HepG2 (cell line): ENCODE measurements around the gene ATN1.

Experiments
- AGO1 ChIP-seq: fragments of 200-400 bp; formaldehyde crosslinking; IDR thresholded peaks from 2 replicates; pipeline ENCODE4 v1.6.1; 2017; ENCODE audit warnings: mild to moderate bottlenecking, low read depth, low read length, moderate library complexity; ENCODE audit not compliant: poor library complexity, severe bottlenecking
- CEBPB ChIP-seq: IDR thresholded peaks from 2 replicates; pipeline ENCODE4 v1.6.1; 2011; ENCODE audit warnings: low read depth, low read length, improper control_type of control experiment, borderline replicate concordance
- CTCF ChIP-seq: sonication (generic); formaldehyde crosslinking; IDR thresholded peaks from 2 replicates; pipeline ENCODE4 v1.5.0; 2020; ENCODE audit warnings: mild to moderate bottlenecking, missing genetic modification reagents, moderate library complexity
- ETS1 ChIP-seq: sonication (generic); formaldehyde crosslinking; IDR thresholded peaks from 2 replicates; pipeline ENCODE4 v1.4.0; 2020; ENCODE audit warnings: missing genetic modification reagents
- GPN1 ChIP-seq: sonication (generic); formaldehyde crosslinking; IDR thresholded peaks from 2 replicates; pipeline ENCODE4 v1.5.1; 2020; ENCODE audit warnings: missing genetic modification reagents, borderline replicate concordance
- NFYB ChIP-seq: sonication (generic); formaldehyde crosslinking; IDR thresholded peaks from 2 replicates; pipeline ENCODE4 v1.4.0; 2020; ENCODE audit warnings: missing genetic modification reagents
- NONO ChIP-seq, 2 experiments: fragments of 450-650 bp in 1 of 2; sonication (generic) in 1 of 2; formaldehyde crosslinking in 1 of 2; IDR thresholded peaks in 1 of 2; conservative IDR thresholded peaks in 1 of 2; 2 replicates each; pipeline versions ENCODE4 v1.6.1 to v1.8.0; 2017 to 2022; ENCODE audit warnings: mild to moderate bottlenecking in 1 of 2, missing genetic modification reagents in 1 of 2, moderate library complexity in 1 of 2
- PRPF4 ChIP-seq: fragments of 200-400 bp; formaldehyde crosslinking; IDR thresholded peaks from 2 replicates; pipeline ENCODE4 v1.6.1; 2016; ENCODE audit warnings: low read length, low read depth; ENCODE audit not compliant: poor library complexity, severe bottlenecking
- ZNF253 ChIP-seq: sonication (generic); formaldehyde crosslinking; IDR thresholded peaks from 2 replicates; pipeline ENCODE4 v1.8.0; 2022; ENCODE audit warnings: mild to moderate bottlenecking, missing genetic modification reagents, borderline replicate concordance
- ZNF530 ChIP-seq: sonication (generic); formaldehyde crosslinking; IDR thresholded peaks from 2 replicates; pipeline ENCODE4 v1.5.0; 2020; ENCODE audit warnings: low read depth, mild to moderate bottlenecking, missing genetic modification reagents
- ZNF792 ChIP-seq: IDR thresholded peaks from 2 replicates; pipeline ENCODE4 v1.6.1; 2016
- TF ChIP-seq, protein P1 (sequence below): sonication (generic); formaldehyde crosslinking; IDR thresholded peaks from 2 replicates; pipeline ENCODE4 v1.4.0; 2020; ENCODE audit warnings: missing genetic modification reagents

DNA sequence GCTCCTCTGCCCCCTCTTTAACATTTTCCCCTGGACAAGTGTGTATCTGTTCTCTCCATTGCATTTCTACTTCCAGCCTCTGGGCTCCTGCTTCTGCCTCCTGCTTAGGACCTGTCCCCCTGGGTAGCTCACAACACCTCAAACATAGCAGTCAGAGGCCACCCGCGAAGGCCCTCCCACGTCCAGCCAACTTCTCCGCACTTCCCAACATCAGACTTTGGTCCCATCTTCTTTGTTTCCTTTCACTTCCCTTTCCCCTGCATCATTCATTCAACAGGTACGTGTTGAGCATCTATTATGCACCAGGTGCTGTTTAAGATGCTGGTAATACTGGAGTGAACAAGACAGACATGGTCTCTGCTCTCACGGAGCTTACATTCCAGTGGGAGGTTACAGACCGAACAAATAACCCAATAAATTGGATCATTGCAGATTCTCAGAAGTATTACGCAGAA is 19.2 kb downstream of the ATN1 start:
- TF ChIP-seq NFYB (no peak), ETS1 (CRISPR knock-in tag) (no peak), NONO (IDR thresholded peaks at IDR 0.05) (no peak), NONO (CRISPR knock-in tag; conservative IDR thresholded peaks at IDR 0.05) (no peak), GPN1 (CRISPR knock-in tag) (no peak), AGO1 (no peak), CEBPB (no peak), PRPF4 (no peak), ZNF253 (CRISPR knock-in tag) (no peak), ZNF530 (CRISPR knock-in tag) (no peak), CTCF (CRISPR knock-in tag) (no peak), ZNF792 (CRISPR knock-in tag) (no peak)
- TF ChIP-seq, protein P1, sequence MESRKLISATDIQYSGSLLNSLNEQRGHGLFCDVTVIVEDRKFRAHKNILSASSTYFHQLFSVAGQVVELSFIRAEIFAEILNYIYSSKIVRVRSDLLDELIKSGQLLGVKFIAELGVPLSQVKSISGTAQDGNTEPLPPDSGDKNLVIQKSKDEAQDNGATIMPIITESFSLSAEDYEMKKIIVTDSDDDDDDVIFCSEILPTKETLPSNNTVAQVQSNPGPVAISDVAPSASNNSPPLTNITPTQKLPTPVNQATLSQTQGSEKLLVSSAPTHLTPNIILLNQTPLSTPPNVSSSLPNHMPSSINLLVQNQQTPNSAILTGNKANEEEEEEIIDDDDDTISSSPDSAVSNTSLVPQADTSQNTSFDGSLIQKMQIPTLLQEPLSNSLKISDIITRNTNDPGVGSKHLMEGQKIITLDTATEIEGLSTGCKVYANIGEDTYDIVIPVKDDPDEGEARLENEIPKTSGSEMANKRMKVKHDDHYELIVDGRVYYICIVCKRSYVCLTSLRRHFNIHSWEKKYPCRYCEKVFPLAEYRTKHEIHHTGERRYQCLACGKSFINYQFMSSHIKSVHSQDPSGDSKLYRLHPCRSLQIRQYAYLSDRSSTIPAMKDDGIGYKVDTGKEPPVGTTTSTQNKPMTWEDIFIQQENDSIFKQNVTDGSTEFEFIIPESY: no peak
